Fibroblast of lung (primary cell): ENCODE data around the gene PAIP2.

ENCODE experiments used
- CTCF ChIP-seq, 2 donors: IDR thresholded peaks in 1 of 2; conservative IDR thresholded peaks in 1 of 2; 1 replicate in 1 of 2; 2 replicates in 1 of 2; pipeline ENCODE4 v1.5.1; 2011 to 2012; ENCODE audit warnings: low read length in 2 of 2, control low read depth in 1 of 2, inconsistent platforms in 1 of 2, low read depth in 1 of 2, mild to moderate bottlenecking in 1 of 2
- EZH2 ChIP-seq: IDR thresholded peaks from 2 replicates; pipeline ENCODE4 v1.5.1; 2012; ENCODE audit warnings: low read length, control low read depth, mild to moderate bottlenecking; ENCODE audit errors: missing control alignments

- TF ChIP-seq CTCF (conservative IDR thresholded peaks at IDR 0.05 in 1 of 2, IDR thresholded peaks at IDR 0.05 in 1 of 2; ENCODE audit: low read depth in 1 of 2, low read length in 2 of 2) (no peak), EZH2 (no peak)
Observed at GRCh38 chr5:139296198-139296597, 45.5 kb upstream of the PAIP2 start.
